Activated CD4-positive, alpha-beta T cell treated with anti-CD3 and anti-CD28 coated beads, Interleukin-10, Interleukin-2, amounts not matched to agents 100 ng/mL and 50 ng/mL, durations not matched to agents 16 hours and 8 hours (primary cell): ENCODE measurements around the gene MAD2L1BP.
A peak's percentile ranks its signal among the peaks of the same experiment; 100 is the strongest.

Experiments used
- DNase-seq: peaks from one replicate; pipeline ENCODE4 v3.0.0-alpha.2; 2020

The MAD2L1BP gene

GRCh38 chr6:43667245-43668150 is 31.9 kb downstream of the MAD2L1BP start:
- peak; percentile 86 for DNase-seq

GRCh38 chr6:43668151-43669028 is 32.8 kb downstream of the MAD2L1BP start:
- peak; percentile 63 for DNase-seq

- no peak for DNase-seq
These were observed 33.6 kb downstream of the MAD2L1BP start for GRCh38 chr6:43669050-43669921.

- peak; percentile 63 for DNase-seq
These were observed 34.4 kb downstream of the MAD2L1BP start for GRCh38 chr6:43669922-43670622.

- no peak for DNase-seq
These were observed 35.0 kb downstream of the MAD2L1BP start for GRCh38 chr6:43670623-43670986.

GRCh38 chr6:43671011-43671800 is 35.6 kb downstream of the MAD2L1BP start:
- no peak for DNase-seq

- no peak for DNase-seq
These were observed 36.4 kb downstream of the MAD2L1BP start for GRCh38 chr6:43671801-43672690.

GRCh38 chr6:43673444-43674084 is 37.9 kb downstream of the MAD2L1BP start:
- DNase-seq, result no peak

GRCh38 chr6:43674291-43674690 is 38.7 kb downstream of the MAD2L1BP start:
- DNase-seq, result no peak

- DNase-seq, result no peak
These were observed 39.3 kb downstream of the MAD2L1BP start for GRCh38 chr6:43674921-43675320.

- no peak for DNase-seq
These were observed 41.4 kb downstream of the MAD2L1BP start for GRCh38 chr6:43676962-43677606.

- no peak for DNase-seq
These were observed 42.1 kb downstream of the MAD2L1BP start for GRCh38 chr6:43677759-43678158.

GRCh38 chr6:43678341-43678740 is 42.7 kb downstream of the MAD2L1BP start:
- DNase-seq, result no peak

- no peak for DNase-seq
These were observed 43.4 kb downstream of the MAD2L1BP start for GRCh38 chr6:43679057-43679456.

GRCh38 chr6:43680308-43681200 is 44.9 kb downstream of the MAD2L1BP start:
- no peak for DNase-seq

GRCh38 chr6:43681303-43681702 is 45.7 kb downstream of the MAD2L1BP start:
- DNase-seq, result no peak

- no peak for DNase-seq
These were observed 47.2 kb downstream of the MAD2L1BP start for GRCh38 chr6:43682724-43683429.
